Bone marrow (tissue), 2 donors: ENCODE data around the gene TTC39C.
"Not testable (repeated sequence)": the region's sequence is repeated elsewhere in the genome, so short reads cannot be mapped to it uniquely, and the experiment has no call there.

Experiments used
- DNase-seq, 2 donors: peaks; one replicate each; lab custom pipeline; 2025; lab: John Stamatoyannopoulos, UW

Gene TTC39C

DNA sequence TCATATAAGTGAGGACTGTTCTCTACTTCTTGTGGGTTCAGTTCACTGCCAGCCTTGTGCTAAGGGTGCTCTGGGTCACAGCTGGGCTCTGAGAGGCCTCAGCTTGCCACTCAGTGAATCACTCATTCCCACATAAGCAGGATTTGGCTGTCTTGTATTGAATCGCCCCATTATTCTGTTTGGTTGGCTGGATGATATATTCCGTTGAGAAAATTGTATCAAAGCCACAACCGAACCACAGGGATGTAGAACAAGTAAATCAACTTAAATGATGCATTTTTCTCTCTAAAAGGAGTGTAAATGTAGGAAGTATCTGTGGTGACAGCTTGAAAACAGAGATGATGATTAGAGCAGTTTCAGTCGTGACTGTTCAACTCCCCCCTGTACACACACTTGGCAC is 39.6 kb downstream of the TTC39C start:
- DNase-seq: peak in 1 of 2 donors; percentile 8

DNA sequence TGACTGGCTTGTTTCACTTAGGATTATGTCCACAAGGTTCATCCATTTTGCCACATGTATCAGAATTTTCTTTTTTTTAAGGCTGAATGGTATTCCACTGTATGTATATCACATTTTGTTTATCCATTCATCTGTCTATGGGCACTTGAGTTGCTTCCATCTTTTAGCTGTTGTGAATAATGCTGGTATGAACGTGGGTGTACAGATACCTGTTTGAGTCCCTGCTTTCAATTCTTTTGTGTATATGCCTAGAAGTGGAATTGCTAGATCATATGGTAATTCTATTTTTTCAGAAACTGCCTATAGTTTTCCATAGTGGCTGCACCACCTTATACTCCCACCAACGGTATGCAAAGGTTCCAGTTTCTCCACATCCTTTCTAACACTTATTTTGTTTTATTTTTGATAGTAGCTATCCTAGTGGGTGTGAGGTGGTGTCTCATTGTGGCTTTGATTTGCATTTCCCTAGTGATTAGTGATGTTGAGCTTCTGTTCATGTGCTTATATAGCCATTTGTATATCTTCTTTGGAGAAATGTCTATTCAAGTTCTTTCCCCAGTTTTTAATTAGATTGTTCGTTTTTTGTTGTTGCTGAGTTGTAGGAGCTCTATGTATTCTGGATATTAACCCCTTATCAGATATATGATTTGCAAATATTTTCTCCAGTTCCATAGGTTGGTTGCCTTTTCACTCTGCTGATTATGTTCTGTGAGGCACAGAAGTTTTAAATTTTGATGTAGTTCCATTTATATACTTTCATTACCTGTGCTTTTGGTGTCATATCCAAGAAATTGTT is 40.7 kb downstream of the TTC39C start:
- no peak for DNase-seq

DNA sequence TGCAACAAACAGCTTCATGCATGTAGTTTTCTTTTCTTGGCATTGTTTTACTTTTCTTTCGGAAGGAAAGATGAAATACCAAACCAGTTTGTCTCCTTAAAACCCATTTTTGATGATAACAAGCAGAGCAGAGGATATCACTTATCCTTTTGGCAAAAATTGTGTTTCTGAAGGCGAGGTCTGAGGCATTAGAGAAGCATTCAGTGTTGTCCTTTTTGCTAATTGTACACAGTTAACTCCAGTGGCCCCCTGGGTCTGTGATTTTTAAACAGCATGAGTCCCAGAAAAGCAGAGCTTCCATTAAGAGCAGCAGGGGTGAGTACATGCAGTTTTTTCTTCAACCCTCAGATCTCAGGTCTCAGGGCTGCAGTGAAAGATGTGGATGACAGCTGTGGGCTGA is 41.3 kb downstream of the TTC39C start:
- no peak for DNase-seq

DNA sequence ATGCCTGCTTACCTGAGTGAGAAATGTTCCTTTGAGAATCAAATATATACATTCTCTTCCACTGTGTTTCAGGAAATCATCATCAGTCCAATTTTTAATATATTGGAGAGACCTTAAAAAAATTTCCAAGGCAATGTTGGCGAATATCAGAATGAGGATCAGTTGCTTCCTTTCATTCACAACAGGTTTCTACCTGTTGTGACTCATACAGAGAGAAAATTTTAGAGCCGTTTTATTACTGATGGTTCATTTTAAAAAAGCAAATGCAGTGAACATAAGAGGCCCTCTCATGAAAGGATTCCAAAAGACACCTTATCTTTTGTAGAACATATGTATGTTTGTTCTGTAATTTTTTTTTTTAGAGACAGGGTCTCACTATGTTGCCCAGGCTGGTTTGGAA is 42.0 kb downstream of the TTC39C start:
- DNase-seq: no peak

DNA sequence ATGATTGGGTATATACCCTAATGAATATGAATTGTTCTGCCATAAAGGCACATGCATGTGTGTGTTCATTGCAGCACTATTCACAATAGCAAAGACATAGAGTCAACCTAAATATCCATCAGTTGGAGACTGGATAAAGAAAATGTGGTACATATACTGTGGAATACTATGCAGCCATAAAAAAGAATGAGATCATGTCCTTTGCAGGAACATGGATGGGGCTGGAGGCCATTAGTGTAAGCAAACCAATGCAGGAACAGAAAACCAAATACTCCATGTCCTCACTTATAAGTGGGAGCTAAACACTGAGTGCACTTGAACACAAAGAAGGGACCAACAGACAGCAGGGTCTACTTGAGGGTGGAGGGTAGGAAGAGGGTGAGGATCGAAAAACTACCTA is 43.2 kb downstream of the TTC39C start:
- no peak for DNase-seq

DNA sequence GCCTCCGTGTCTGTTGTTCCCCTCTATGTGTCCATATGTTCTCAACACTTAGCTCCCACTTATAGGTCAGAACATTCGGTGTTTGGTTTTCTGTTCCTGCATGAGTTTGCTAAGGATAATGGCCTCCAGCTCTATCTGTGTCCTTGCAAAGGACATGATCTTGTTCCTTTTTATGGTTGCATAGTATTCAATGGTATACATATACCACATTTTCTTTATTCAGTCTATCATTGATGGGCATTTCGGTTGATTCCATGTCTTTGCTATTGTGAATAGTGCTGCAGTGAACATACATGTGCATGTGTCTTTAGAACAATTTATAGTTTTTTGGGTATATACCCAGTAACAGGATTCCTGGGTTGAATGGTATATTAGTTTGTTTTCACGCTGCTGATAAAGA is 44.8 kb downstream of the TTC39C start:
- not testable (repeated sequence) for DNase-seq

DNA sequence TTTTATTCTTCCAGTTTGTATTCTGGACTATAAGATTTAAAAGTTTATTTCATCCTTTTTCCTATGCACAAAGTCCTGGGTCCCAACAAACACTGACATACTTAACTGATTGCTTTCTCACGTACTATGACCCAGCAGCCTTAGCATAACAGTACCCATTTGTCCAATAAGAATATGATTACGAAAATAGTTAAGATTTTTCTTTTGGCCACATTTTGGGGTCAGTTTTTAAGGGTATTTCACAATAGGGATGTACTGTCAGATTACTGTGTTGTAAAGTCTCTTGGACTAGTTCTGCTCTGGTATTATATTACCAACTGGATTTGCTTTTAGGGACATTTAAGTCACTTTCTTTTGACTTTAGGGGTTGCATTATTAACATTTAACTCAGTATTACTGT is 46.1 kb downstream of the TTC39C start:
- no peak for DNase-seq

DNA sequence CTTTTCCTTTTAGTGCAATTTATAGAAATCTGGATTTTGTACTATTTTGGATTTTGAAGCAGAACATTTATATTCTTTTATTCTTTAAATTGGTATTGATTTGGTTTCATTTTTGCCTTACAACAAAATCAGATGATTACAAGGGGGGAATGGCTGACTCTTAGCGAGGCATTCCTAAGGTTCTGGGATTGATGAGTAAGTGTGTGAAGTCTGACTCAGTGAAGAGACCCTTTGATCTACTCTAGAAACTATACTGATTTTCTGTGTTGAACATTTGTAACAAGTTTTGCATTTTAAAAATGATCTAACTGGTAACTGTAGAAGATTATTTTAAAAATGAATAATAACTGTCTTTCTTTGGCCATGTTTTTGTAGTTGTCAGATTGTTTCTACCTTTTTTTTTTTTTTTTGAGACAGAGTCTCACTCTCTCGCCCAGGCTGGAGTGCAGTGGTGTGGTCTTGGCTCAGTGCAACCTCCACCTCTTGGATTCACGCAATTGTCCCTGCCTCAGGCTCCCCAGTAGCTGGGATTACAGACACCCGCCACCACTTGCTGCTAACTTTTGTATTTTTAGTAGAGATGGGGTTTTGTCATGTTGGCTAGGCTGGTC is 48.7 kb downstream of the TTC39C start:
- DNase-seq: no peak

DNA sequence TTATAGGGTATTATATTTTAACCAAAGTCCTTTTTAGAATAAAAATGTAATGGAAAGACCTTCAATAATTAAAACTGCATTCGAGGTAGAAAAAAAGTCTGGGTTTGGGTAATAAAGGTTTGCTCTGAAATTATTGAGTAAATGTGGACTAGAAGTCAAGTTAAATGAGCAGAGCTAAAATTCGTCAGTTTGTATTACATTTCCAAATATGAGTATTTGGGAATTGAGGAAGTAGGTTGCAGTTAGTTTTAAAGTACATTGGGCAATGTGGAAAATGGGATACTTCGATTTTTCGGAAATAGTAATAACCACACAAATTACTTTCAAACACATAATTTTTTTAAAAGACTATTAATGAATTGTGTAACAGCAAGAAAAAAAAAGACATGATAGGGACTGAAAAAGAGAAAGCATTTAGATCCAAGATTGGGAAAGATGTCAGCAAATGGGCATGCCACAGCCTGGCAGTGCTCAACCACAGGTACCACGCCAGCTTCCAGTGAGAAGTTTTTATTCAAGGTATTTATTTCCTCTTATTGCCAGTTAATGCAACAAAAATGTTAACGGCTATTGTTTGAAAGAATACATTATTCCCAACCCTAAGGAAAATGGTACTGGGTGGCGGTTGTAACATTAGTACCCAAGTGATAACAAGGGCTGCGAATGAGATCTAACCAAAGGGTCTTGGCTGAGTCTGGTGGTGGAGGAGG is 50.0 kb downstream of the TTC39C start:
- DNase-seq: no peak

DNA sequence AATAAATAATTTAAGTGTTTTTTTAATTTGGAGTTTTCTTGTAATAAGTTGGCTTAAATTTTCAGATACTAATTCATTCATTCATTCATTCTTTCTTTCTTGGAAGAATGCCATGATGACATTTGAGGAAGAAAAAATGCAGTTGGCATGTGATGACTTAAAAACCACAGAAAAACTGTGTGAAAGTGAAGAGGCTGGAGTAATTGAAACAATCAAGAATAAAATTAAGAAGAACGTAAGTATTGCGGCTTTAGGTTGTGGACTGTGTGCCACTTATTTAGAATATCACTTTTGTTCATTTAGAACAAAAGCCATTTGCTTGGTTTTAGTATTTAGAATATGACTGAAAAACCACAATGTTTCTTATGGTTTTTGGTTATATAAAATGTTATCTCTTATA is 51.4 kb downstream of the TTC39C start:
- no peak for DNase-seq

DNA sequence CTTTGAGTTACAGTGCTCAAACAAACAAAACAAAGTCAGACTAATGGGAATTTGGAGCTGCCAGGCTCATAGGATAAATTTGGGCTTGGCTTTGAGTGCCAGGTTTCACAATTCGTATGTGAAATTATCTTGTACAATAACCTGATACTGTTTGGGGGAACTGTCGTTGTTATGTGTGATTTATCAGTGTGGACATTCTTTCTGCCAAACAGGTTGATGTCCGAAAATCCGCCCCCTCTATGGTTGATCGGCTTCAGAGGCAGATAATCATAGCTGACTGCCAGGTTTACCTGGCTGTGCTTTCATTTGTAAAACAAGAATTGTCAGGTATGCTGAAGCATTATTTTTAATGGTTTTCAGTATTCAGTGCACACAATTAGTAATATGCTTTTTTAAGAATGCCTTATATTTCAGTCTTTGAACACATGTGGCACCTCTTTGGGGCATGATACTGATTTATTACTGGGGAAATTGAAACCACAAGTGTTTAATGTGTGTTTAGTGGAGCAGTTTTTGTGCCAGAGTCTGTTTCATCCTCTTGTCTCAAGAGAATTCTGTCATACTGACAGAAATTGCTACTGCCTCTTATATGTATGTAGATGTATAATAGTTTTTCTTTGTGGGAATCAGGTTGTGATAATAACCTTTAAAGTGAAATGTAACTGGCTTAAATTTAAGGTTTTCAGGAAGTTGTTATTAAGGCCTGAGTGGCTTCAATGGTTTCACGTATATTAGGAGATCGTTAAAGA is 54.6 kb downstream of the TTC39C start:
- no peak for DNase-seq

DNA sequence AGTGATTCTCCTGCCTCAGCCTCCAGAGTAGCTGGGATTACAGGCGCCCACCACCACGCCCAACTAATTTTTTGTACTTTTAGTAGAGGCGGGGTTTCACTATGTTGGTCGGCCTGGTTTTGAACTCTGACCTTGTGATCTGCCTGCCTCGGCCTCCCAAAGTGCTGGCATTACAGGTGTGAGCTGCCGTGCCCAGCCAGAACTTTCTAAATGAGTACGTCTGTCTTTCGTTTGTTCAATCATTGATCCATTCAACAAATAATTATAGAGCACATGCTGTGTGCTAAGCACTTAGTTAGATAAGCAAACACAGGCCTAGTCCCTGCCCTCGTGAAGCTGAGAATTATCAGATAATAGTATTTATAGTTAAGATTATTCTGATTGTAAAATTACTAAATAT is 56.5 kb downstream of the TTC39C start:
- DNase-seq: no peak

DNA sequence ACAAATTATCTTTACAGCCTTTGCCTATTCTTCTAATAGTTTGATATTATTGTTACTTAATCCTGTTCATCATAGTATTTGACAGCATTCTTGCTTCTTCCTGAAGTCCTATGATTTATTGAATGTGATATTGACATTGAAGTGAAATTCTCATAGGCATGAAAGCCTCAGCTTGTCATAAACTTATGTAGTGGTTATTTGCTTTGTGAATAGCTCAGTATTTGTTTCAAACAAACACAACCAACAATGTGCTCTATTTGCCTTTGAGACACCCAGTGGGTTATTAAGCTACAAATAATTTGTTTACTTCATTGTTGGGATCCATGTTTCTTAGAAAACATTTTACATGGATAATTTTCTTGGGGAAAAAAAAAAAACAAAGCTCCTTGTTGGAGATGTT is 57.2 kb downstream of the TTC39C start:
- DNase-seq: no peak

DNA sequence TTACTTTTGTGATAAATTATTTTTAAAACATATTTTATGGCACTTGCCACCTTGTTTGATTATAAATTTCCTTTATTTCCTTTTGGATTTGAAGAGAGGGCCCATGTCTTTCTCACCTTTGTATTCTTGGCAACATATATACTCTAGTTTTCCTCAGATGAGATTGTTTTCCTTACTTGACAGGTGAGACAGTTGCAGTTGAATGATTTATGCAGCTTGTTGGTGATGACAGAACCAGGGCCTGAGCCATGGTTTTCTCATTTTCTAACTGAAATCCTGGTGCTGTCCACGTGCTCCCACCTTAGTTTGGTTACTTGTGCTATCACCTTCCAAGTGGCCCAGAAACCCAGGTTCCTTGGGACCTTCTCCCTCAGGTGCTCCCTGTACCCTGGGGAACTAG is 58.2 kb downstream of the TTC39C start:
- no peak for DNase-seq

DNA sequence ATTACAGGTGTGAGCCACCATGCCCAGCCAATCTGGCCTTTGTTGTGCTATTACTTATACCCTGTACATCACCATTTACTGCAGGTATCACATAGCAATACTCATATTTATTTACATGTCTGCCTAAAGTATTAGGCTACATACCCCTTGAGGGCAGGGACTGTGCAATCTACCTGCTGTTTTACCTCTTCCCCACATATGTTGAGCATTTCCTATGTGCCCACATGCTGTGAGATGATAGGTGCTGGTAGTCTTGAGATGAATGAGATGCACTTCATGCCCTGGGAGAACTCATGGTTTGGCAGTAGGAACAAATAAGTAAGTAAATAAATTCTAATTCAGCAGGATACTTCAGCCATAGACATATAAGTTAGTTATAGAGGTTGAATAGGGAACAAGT is 59.2 kb downstream of the TTC39C start:
- DNase-seq: no peak

DNA sequence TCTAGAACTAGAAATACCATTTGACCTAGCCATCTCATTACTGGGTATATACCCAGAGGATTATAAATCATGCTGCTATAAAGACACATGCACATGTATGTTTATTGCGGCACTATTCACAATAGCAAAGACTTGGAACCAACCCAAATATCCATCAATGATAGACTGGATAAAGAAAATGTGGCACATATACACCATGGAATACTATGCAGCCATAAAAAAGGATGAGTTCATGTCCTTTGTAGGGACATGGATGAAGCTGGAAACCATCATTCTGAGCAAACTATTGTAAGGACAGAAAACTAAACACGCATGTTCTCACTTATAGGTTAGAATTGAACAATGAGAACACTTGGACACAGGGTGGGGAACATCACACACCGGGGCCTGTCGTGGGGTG is 60.2 kb downstream of the TTC39C start:
- not testable (repeated sequence) for DNase-seq

DNA sequence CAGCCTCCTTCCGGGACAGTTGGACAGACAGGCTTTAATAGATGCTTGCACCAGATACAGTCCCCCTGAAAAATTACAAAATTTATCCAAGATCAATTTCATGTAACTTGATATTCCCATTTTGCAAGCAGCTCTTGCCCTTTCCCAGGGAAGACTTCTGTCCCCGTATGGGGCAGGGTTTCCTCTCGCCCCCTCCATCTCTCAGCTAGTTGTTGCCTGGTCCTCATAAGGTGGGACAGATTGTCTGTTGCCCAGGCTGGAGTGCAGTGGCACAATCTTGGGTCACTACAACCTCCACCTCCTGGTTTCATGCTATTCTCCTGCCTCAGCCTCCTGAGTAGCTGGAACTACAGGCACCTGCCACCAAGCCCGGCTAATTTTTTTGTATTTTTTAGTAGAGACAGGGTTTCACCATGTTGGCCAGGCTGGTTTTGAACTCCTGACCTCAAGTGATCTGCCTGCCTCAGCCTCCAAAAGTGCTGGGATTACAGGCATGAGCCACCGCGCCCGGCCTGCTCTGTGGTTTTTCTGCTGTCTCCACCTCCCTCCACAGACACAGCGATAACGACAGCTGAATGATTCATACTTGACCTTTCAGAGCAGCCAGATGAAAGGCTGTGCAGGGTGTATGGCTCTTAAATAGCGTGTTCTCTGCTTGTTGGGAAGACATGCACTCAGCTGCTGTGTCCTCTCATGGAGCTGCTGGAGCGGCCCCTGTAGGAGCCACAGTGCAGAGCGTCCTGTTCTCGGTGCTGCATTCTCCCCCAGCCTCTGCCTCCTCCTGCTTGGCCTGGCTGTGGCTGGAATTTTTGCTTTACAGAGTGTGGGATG is 61.4 kb downstream of the TTC39C start:
- DNase-seq: peak; percentile 4 to 60

DNA sequence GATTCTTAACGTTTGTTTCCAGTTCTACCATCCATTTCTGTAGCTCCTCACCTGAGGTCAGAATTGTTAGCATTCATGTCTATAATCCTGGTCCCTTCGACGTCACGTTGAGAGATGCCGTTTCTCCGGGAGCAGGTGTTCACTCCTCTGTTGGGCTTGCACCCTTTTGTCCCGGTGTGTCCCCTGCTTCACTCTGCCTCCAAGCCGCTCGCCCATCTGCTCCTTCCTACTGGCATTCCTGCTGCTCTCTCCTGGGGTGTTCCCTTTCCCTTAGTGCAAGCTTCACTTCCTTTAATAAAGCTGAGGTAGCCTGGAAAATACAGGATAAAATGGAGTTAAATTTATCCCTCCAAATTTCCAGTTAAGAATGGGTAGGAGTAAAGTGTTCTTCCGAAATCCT is 62.4 kb downstream of the TTC39C start:
- DNase-seq: no peak

DNA sequence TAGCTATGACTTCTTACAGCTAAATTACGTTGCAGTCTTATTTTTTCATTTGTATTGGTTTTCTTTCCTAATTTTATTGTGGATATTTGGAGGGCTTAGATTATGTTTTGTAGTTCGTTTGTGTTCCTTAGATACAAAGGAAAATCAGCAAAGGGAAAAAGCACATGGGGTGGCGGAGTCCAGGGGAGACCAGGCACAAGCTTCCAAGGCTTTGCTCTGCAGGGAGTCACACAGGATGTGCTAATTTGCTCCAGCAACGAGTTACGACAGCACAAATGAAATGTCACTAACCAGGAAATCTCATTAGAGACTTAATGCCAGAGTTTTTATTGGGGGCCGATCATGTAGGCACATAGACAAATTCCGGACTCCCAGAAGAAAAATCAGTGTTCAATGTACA is 63.8 kb downstream of the TTC39C start:
- DNase-seq: no peak

DNA sequence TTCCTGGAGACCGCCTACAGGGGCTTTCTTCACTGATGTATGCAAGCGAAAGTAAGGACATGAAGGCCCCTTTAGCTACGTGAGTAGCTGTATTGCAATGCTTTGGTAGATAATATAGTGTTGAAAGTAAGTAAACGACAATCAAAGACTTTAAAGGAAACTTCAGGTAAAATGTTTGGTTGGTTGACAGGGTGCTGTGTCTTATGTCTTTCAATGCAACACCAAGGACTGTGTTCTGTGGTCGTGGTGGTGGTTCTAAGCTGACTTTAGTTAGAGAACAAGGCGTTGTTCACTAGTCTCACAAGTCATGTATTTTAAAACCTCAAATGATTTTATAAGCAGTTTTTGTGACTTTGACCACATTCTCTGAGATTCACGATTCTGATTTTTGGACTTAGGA is 66.3 kb downstream of the TTC39C start:
- no peak for DNase-seq

DNA sequence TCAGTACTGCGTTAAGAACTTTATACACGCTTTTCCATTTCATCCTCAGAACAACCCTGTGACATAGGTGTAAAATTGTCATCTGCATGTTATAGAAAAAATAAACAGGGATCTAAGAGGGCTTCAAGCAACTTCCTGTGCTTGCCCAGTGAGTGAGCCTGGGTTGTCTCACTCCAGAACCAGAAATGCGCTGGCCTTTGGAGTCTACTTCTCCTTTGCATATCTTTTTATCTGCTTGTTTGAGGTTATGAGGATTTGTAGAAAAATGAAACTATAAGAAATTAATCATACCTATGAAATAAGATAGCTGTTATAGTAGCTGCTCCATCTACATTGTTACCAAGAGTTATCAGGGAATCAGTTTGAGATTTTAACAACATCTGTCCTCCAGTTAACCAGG is 69.0 kb downstream of the TTC39C start:
- no peak for DNase-seq

DNA sequence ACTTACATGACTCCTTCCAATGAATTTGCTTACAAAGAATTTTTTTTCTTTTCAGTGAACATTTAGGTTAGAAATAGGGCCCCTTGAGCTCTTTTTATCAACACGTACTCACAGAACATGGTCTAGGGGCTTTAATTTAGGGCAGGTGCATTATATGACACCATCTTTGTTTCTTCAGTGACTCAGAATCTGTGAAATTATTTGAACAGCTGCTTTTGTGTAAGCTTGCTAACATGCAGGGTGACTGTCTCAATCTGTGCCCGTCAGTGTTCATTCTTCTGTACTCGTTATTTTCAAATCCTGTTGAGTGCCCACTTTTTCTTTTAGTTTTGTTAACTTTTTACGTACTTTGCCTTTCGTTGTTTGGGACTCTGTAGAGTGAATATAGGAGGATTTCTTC is 71.5 kb downstream of the TTC39C start:
- no peak for DNase-seq
